Duodenal mucosa (tissue), 2 donors: ENCODE measurements around the gene DEFB124.
"Not testable (repeated sequence)": the region's sequence is repeated elsewhere in the genome, so short reads cannot be mapped to it uniquely, and the experiment has no call there.

ENCODE experiments used
- H3K27ac ChIP-seq: one replicate; pipeline ENCODE4 v1.7.0; 2013; ENCODE audit warnings: low read depth, low read length
- H3K27me3 ChIP-seq, 2 donors: one replicate each; pipeline ENCODE4 v1.7.0; 2013; ENCODE audit warnings: low read length in 2 of 2, control low read depth in 1 of 2; ENCODE audit not compliant: insufficient read depth in 2 of 2, control insufficient read depth in 1 of 2
- H3K36me3 ChIP-seq, 2 donors: one replicate each; pipeline ENCODE4 v1.7.0; 2013; ENCODE audit warnings: low read length in 2 of 2, control low read depth in 1 of 2; ENCODE audit not compliant: insufficient read depth in 2 of 2, control insufficient read depth in 1 of 2
- H3K4me1 ChIP-seq, 2 donors: one replicate each; pipeline ENCODE4 v1.7.0; 2013; ENCODE audit warnings: low read length in 2 of 2, control low read depth in 1 of 2; ENCODE audit not compliant: insufficient read depth in 2 of 2, control insufficient read depth in 1 of 2
- H3K4me3 ChIP-seq, 2 donors: one replicate each; pipeline ENCODE4 v1.7.0; 2013; ENCODE audit warnings: low read length in 2 of 2, low read depth in 1 of 2
- H3K9ac ChIP-seq, 2 donors: one replicate each; pipeline ENCODE4 v1.7.0; 2013; ENCODE audit warnings: low read length in 2 of 2, low read depth in 1 of 2
- H3K9me3 ChIP-seq, 2 donors: one replicate each; pipeline ENCODE4 v1.7.0; 2013; ENCODE audit warnings: low read length in 2 of 2, control low read depth in 1 of 2; ENCODE audit not compliant: control insufficient read depth in 1 of 2

DEFB124 gene

GRCh38 chr20:31472395-31473330 lies 2.3 kb downstream of the DEFB124 start:
- Histone ChIP-seq H3K9ac (no peak overlapping the region), H3K4me3 (no peak overlapping the region), H3K36me3 (no peaks in the 10 kb centered on the region), H3K27ac (no peak overlapping the region), H3K27me3 (peaks cover 7 to 25% of the 10 kb centered on the region in 2 donors), H3K4me1 (no peaks in the 10 kb centered on the region), H3K9me3 (no peaks in the 10 kb centered on the region)

GRCh38 chr20:31470946-31471345 lies 4.0 kb downstream of the DEFB124 start:
- H3K9ac ChIP-seq, H3K4me1 ChIP-seq, H3K27ac ChIP-seq, H3K36me3 ChIP-seq, H3K4me3 ChIP-seq, H3K9me3 ChIP-seq: not testable (repeated sequence)
- H3K27me3 ChIP-seq: peaks cover 6 to 17% of the 10 kb centered on the region in 2 donors

- H3K27me3 ChIP-seq: no peaks in the 10 kb centered on the region
- no peak overlapping the region for H3K9ac ChIP-seq
- H3K36me3 ChIP-seq: no peaks in the 10 kb centered on the region
- H3K27ac ChIP-seq: no peak overlapping the region
- no peaks in the 10 kb centered on the region for H3K9me3 ChIP-seq
- H3K4me1 ChIP-seq: no peaks in the 10 kb centered on the region
- H3K4me3 ChIP-seq: no peak overlapping the region
Measured at GRCh38 chr20:31454361-31454760, 20.6 kb downstream of the DEFB124 start.

- no peak overlapping the region for H3K27ac ChIP-seq
Measured at GRCh38 chr20:31452575-31452974, 22.4 kb downstream of the DEFB124 start.

GRCh38 chr20:31449511-31450414 lies 25.2 kb downstream of the DEFB124 start:
- Histone ChIP-seq H3K27ac (no peak overlapping the region), H3K36me3 (no peaks in the 10 kb centered on the region), H3K9me3 (no peaks in the 10 kb centered on the region), H3K27me3 (no peaks in the 10 kb centered on the region), H3K9ac (no peak overlapping the region), H3K4me3 (no peak overlapping the region), H3K4me1 (no peaks in the 10 kb centered on the region)

More at GRCh38 chr20:31452575-31452974, 22.4 kb downstream of the DEFB124 start:
- H3K9me3 ChIP-seq: no peaks in the 10 kb centered on the region
- no peaks in the 10 kb centered on the region for H3K4me1 ChIP-seq
- H3K9ac ChIP-seq: no peak overlapping the region
- H3K36me3 ChIP-seq: no peaks in the 10 kb centered on the region
- no peaks in the 10 kb centered on the region for H3K27me3 ChIP-seq
- H3K4me3 ChIP-seq: no peak overlapping the region

- no peaks in the 10 kb centered on the region for H3K9me3 ChIP-seq
- H3K4me3 ChIP-seq: no peak overlapping the region
- H3K36me3 ChIP-seq: no peaks in the 10 kb centered on the region
- no peaks in the 10 kb centered on the region for H3K4me1 ChIP-seq
- no peaks in the 10 kb centered on the region for H3K27me3 ChIP-seq
- no peak overlapping the region for H3K27ac ChIP-seq
- H3K9ac ChIP-seq: no peak overlapping the region
Measured at GRCh38 chr20:31446084-31446819, 28.7 kb downstream of the DEFB124 start.

GRCh38 chr20:31440012-31440659 lies 34.8 kb downstream of the DEFB124 start, which contains the start of gene DEFB123:
Gene DEFB123, plus strand, starts transcription at chr20:31440632. Its CDS starts 67 bp downstream, at chr20:31440699.
- H3K36me3 ChIP-seq: no peaks in the 10 kb centered on the region

GRCh38 chr20:31430568-31431115 lies 44.3 kb downstream of the DEFB124 start:
- H3K36me3 ChIP-seq: no peaks in the 10 kb centered on the region
- H3K4me1 ChIP-seq: no peaks in the 10 kb centered on the region
- no peak overlapping the region for H3K4me3 ChIP-seq
- H3K9me3 ChIP-seq: no peaks in the 10 kb centered on the region
- H3K27ac ChIP-seq: no peak overlapping the region
- H3K27me3 ChIP-seq: no peaks in the 10 kb centered on the region
- H3K9ac ChIP-seq: no peak overlapping the region

More at GRCh38 chr20:31440012-31440659, 34.8 kb downstream of the DEFB124 start, which contains the start of gene DEFB123:
- H3K4me1 ChIP-seq: no peaks in the 10 kb centered on the region
- no peak within 1 kb of the TSS for H3K9ac ChIP-seq
- no peak within 1 kb of the TSS for H3K27ac ChIP-seq
- H3K4me3 ChIP-seq: no peak within 1 kb of the TSS
- H3K9me3 ChIP-seq: no peaks in the 10 kb centered on the region
- no peaks in the 10 kb centered on the region for H3K27me3 ChIP-seq

- H3K9me3 ChIP-seq, H3K36me3 ChIP-seq, H3K4me3 ChIP-seq, H3K9ac ChIP-seq, H3K27me3 ChIP-seq, H3K4me1 ChIP-seq, H3K27ac ChIP-seq: not testable (repeated sequence)
Measured at GRCh38 chr20:31427576-31427975, 47.4 kb downstream of the DEFB124 start.
